HG02884 (cell line): ENCODE measurements around the gene MRNIP.

ENCODE experiments used
- ATAC-seq: cut with Tn5 transposase; IDR thresholded peaks from one replicate; pipeline ENCODE4 v1.9.1; 2021; ENCODE audit warnings: mild to moderate bottlenecking, moderate library complexity; ENCODE audit not compliant: unreplicated experiment

Gene MRNIP

DNA sequence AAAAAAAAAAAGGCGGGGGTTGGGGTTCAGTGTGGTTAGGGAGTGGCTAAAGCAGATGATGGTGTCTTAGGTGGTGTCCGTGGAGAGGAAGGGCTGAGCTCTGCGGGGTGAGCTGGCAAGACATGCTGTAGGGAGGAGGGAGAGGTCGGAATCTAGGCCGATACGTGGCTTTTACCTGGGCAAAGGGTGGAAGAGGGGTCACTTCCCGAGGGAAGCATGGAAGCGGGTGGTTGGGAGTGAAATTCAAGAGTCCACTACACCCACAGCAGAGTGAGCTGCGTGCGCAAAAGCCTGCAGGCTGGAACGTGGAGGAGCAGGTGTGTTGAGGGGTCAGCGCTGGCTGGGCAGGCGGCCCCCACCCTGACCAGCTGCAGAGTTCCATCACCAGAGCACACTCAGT lies 31.3 kb upstream of the MRNIP start:
- no peak for ATAC-seq

GRCh38 chr5:179887802-179888201 lies 29.2 kb upstream of the MRNIP start:
- ATAC-seq: no peak

DNA sequence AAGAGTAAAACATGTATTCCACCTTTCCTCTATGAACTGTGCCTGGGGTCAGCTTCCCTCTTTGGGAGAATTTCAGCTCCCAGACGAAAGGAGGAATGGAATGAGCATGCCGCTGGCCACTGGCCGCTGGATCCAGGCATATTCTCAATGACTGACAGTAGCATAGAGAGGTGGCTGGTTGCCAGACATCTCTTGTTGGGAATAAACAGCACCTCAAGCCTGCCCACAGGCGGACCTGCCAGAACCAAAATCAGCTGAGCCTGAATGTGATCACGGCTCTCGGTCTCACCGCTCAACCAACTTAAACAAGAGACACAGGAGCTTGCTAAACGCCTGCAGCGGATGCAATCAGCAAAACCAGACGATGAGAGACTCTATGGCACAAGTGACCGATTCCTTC lies 28.5 kb upstream of the MRNIP start:
- no peak for ATAC-seq

DNA sequence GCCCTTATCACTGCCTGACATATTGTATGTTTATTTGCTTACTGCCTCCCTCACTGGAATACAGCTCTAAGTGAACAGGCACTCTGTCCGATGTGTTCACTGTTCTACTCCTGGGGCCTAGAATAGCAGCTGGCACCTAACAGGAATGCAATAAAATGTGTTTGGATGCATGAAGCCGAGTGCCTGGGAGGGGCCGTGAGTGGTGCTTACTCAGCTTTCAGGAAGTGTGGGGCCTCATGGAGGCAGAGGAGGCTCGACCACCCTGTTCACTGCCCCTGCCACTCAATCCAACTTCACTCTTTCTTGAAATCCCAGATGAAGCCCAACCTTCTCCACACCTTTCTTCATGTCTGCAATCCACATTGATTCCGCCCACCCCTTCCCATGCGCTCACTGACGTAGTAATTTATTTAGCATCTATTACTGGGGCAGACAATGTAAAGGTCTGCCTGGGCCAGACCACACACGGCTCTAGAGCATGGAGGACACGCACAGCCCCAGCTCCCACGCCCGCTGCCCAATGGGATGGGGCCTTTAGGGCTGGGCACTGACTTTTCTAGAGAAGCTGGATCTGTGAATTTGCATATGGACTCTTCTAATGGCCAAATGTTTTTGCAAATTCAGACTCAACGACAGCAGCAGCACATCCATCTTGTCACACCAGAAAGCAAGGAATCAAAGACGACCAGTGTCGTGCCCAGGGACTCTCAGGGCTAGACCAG lies 27.7 kb upstream of the MRNIP start:
- ATAC-seq: no peak

- no peak for ATAC-seq
Measured at GRCh38 chr5:179885491-179886090, 27.0 kb upstream of the MRNIP start.

- ATAC-seq: no peak
Measured at GRCh38 chr5:179883163-179883562, 24.5 kb upstream of the MRNIP start.

DNA sequence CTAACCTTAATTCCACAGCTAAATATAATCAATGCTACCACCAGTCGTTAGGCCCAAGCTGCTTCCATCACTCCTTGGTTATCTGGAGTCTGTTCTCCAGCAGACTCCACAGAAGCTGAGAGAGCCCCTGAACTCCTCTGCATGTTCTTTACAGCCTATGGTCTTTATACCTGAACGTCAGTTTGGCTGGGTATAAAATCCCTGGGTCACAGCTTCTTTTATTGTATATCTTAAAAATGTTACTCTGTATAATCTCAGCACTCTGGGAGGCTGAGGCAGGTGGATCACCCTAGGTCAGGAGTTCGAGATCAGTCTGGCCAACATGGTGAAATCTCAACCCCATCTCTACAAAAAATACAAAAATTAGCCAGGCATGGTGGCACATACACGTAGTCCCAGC lies 23.7 kb upstream of the MRNIP start:
- no peak for ATAC-seq

DNA sequence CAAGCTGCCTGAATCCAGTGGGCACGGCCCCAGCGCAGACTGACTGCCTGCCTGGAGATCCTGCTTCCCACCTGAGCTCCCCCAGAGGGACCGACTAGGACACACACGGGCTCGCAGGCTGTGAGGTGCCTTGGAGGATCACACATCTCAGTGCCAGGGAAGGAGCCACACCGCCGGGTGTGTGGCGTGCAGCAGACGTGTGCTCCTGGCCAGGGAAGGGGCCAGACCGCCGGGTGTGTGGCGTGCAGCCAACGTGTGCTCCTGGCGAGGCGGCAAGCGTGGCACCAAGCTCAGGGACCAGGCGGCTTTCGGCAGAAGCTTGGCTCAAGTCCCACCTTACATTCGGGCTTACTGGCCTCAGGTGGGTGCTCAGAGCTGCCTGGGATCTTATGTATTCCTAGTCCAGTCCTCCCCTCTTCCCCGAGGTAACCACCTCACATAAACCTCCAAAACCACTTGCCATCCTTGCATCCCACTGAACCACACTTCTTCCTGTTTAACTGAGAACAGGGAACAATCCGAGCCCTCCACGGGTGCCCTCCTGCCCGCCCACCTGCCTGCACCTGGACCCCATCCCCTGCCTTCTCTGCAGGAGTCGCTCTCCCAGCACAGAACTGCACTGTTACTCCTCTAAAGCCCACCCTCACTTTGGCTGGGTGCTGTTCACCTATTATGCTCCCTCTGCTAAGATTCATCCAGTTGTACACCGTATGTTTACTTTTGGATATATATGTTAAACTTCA lies 22.4 kb upstream of the MRNIP start:
- ATAC-seq: no peak

DNA sequence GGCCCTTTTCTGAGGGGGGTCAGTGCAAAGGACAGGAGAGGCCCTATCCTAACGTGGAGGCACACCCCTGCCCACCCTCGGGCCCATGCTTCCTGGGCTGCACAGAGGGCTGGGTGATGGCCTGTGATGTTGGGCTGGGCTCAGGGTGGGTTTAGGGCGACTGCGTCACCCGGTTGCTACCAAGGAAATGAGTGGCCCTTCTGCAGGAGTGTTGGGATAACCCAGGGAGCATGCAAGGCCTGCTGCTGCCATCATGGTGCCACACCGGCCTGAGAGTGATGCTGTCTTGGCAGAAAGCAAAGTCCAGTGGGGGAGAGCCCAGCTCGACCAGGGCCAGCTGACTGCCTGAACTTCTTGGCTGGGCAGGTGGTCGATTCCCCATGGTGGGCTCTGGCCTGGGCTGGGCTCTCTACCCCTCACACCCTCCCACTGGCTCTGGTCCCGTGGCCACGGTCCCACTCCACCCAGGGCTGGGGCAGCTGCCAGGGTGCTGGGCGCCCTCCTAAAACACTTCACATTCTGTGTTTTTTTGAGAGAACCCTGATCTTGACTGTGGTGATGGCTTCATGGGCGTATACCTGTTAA lies 21.5 kb upstream of the MRNIP start:
- no peak for ATAC-seq

DNA sequence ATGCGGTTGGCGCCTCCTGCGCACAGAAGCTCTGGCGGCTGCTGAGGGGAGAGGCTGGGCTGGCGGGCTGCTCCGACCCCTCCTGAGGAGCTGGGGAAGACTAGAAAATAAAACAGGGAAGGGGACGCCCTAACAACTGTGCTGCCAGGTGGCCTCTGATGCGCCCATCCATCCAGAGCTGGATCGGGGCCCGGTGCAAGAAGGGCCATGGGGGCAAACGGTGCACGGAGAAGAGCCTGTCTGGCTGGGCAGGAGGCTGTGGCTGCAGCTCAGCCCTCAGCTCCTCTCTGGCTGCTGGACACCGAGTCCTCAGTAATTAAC lies 21.0 kb upstream of the MRNIP start:
- no peak for ATAC-seq

DNA sequence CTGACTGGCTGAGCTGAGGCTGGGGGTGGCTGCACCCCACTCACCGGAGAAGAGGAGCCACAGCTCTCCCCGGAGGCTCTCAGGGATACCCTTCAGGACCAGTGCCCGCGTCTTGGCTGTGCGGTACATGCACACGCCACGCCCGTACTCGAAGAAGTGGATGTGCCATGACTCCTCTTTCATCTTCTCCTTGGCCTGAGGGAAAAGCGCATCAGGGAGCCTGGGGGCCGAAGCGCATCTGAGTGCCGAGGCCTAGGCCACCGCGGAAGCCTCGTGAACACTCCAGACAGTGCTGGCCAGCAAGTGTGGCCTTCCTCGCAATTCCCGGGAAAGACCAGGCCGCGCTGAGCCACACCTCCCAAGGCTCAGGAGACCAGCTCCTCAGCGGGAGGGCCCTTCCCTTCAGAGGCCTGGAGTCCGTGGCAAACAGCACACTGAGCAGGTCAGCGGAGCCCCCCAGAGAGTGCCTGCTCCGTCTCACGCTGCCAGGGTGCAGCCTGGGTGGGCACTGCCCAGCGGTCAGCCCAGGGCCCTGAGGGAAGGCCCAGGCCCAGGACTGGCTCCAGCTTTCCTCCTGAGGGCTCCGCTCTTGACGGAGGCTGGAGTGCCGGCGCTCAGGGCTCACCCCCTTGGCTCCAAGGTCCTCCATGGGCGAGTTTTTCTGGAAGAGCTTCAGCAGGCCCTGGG lies 20.5 kb upstream of the MRNIP start:
- ATAC-seq: no peak

- no peak for ATAC-seq
Measured at GRCh38 chr5:179878222-179879002, 19.8 kb upstream of the MRNIP start.

DNA sequence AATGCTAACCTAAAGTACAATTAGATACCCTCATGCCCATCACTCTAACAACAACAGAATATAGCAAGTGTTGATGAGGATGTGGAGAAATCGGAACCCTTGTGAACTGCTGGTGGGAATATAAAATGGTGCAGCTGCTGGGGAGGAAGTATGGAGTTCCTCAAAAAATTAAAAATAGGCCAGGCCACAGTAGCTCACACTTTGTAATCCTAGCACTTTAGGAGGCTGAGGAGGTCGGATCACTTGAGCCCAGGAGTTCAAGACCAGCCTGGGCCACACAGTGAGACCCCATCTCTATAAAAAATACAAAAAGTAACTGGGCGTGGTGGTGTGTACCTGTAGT lies 18.0 kb upstream of the MRNIP start:
- no peak for ATAC-seq

- no peak for ATAC-seq
Measured at GRCh38 chr5:179875741-179876609, 17.4 kb upstream of the MRNIP start.

DNA sequence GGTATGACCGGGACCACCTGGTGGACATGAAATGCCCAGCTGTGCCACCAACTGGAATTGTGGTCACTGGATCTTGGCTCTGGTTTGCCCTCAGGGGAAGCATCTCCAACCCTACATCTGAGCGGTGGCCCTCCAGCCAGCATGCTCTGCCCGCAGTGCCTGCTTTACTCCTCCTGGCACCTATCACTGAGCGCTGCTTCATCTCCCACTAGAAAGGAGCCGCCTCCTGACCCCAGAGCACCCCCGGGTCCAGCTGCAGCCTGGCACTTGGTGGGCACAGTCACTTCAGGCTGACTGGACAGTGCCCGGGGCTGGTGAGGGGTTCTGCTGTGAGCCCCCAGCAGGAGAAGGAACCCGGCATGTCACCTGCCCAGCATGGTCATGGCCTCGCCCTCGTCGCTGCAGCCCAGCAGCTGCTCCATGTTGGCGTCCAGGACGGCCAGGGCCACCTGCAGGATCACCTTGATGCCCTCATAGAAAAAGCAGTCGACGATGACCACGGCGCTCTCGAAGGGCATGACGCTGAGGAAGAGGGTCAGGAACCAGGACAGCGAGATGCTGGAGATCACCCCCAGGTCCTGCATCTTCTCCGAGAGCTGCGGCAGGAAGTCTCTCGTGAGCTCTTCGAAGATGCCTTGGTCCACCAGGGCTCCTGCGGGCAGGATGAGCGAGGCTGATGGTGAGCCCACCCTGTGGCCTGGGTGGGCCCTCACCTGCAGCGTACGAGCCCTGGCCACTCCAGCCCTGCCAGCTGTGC lies 16.1 kb upstream of the MRNIP start:
- ATAC-seq: no peak

- no peak for ATAC-seq
Measured at GRCh38 chr5:179874136-179874535, 15.5 kb upstream of the MRNIP start.

DNA sequence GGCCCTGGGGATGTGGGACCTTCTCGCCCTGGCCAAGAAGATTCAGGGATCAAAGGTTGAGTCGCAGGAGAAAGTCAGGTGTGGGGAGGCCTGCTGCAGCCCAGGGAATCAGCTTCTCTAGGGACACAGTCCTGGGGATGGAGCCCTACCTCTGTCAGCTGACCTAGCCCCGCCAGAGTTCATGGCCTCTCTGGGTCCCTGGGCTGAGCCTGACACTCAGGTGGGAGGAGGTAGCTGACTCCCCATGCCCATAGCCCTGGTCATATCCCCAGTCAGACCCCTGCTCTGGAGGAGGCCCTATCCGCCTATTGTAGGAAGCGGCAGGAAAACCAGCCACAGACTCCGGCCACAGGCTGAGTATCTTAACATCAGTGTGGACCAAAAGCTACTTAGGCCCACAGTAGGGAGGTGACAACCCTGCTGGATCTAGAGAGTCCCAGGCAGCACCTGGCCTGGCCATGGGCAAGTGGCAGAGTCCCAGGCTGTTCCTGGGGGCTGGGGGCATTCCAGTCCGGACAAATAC lies 15.0 kb upstream of the MRNIP start:
- no peak for ATAC-seq

DNA sequence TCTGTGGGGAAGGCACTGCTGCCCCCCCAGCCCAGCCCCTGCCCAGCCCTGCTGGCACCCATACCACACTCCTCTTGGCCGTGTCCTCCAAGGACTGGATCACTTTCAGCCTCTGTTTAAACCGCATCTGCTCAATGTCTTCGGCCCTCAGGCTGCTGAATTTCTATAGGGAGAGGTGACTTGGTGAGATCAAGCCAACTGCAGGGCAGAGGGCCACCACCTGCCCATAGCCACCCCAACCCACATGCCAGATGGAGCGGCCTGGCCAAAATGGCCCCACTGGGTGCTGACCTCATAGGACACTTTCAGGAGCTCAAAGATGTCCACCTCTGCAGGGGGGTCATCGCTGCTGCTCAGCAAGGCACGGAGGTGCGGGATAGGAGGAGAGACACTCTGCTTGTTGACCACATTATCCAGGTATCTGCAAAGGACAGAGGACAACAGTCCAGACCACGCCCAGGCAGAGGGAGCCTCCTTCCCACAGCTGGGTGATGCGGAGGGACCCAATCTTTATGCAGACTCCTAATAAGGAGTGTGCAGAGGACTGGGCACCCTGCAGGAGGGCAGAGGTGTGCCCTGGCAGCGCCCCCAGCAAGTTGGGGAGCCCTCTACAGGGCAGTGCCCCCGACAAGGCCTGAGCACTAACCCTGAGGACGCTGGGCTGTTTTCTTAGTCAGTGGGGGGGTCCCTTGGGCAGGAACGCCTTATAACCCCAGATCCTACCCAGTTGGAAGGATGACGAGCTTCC lies 14.4 kb upstream of the MRNIP start:
- no peak for ATAC-seq
